MM.1S (cell line): ENCODE results near the gene TCHP.

ENCODE experiments used
- DNase-seq: peaks from one replicate; pipeline ENCODE4 v3.0.0-alpha.2; 2015
- H2AFZ ChIP-seq: fragments of 300-600 bp; sonication (generic); 2 replicates; pipeline ENCODE4 v1.6.0; 2016; ENCODE audit warnings: antibody characterized with exemption, low read length
- H3F3A ChIP-seq: fragments of 300-600 bp; sonication (generic); 2 replicates; pipeline ENCODE4 v1.6.1; 2016; ENCODE audit warnings: mild to moderate bottlenecking, antibody characterized with exemption, low read length, moderate library complexity, mixed read lengths; ENCODE audit not compliant: insufficient read depth
- H3K27ac ChIP-seq: fragments of 300-600 bp; sonication (generic); 2 replicates; pipeline ENCODE4 v1.5.1; 2016; ENCODE audit warnings: mild to moderate bottlenecking, low read length
- H3K27me3 ChIP-seq: fragments of 300-600 bp; sonication (generic); replicated peaks from 2 replicates; pipeline ENCODE4 v1.6.0; 2016; ENCODE audit warnings: low read length; ENCODE audit not compliant: insufficient read depth
- H3K36me3 ChIP-seq: fragments of 300-600 bp; sonication (generic); replicated peaks from 2 replicates; pipeline ENCODE4 v1.6.1; 2016; ENCODE audit warnings: mild to moderate bottlenecking, low read length, mixed read lengths; ENCODE audit not compliant: insufficient read depth
- H3K4me1 ChIP-seq: fragments of 300-600 bp; sonication (generic); 2 replicates; pipeline ENCODE4 v1.6.1; 2016; ENCODE audit warnings: low read length, mixed read lengths
- H3K4me2 ChIP-seq: fragments of 300-600 bp; sonication (generic); 2 replicates; pipeline ENCODE4 v1.6.0; 2016; ENCODE audit warnings: low read depth, low read length
- H3K4me3 ChIP-seq: fragments of 300-600 bp; sonication (generic); 2 replicates; pipeline ENCODE4 v1.5.1; 2016; ENCODE audit warnings: low read length, mixed read lengths
- H3K79me2 ChIP-seq: fragments of 300-600 bp; sonication (generic); 2 replicates; pipeline ENCODE4 v1.6.1; 2016; ENCODE audit warnings: mixed run types, low read length, mixed read lengths
- H3K9ac ChIP-seq: fragments of 300-600 bp; sonication (generic); 2 replicates; pipeline ENCODE4 v1.6.1; 2016; ENCODE audit warnings: low read length, mixed read lengths
- H3K9me2 ChIP-seq: fragments of 300-600 bp; sonication (generic); replicated peaks from 2 replicates; pipeline ENCODE4 v1.6.1; 2016; ENCODE audit warnings: mild to moderate bottlenecking, low read length, mixed read lengths; ENCODE audit not compliant: insufficient read depth
- H3K9me3 ChIP-seq: fragments of 300-600 bp; sonication (generic); replicated peaks from 2 replicates; pipeline ENCODE4 v1.6.1; 2016; ENCODE audit warnings: mild to moderate bottlenecking, low read length, mixed read lengths; ENCODE audit not compliant: insufficient read depth
- H4K20me1 ChIP-seq: fragments of 300-600 bp; sonication (generic); 2 replicates; pipeline ENCODE4 v1.6.1; 2016; ENCODE audit warnings: mild to moderate bottlenecking, low read length, moderate library complexity, mixed read lengths; ENCODE audit not compliant: insufficient read depth
- CTCF ChIP-seq: fragments of 300-600 bp; sonication (generic); IDR thresholded peaks from 2 replicates; pipeline ENCODE4 v1.5.1; 2016; ENCODE audit warnings: antibody characterized with exemption, low read length, mixed read lengths
- EZH2 ChIP-seq: fragments of 300-600 bp; sonication (generic); optimal IDR thresholded peaks from 2 replicates; pipeline ENCODE3; 2017; ENCODE audit warnings: low read depth, mild to moderate bottlenecking, antibody characterized with exemption, low read length, mixed read lengths
- EZH2phosphoT487 ChIP-seq: fragments of 300-600 bp; sonication (generic); IDR thresholded peaks from 2 replicates; pipeline ENCODE4 v1.6.1; 2018; ENCODE audit warnings: antibody characterized with exemption, low read length

The TCHP gene

GRCh38 chr12:109923038-109923437 is 23.0 kb downstream of the TCHP start:
- Histone ChIP-seq H2AFZ (no peak overlapping the region), H3K27ac (no peak overlapping the region), H3K9me2 (no peaks in the 10 kb centered on the region), H3K79me2 (no peaks in the 10 kb centered on the region), H3K4me1 (no peaks in the 10 kb centered on the region), H3K9me3 (no peaks in the 10 kb centered on the region), H3K27me3 (no peaks in the 10 kb centered on the region), H3F3A (no peaks in the 10 kb centered on the region), H4K20me1 (no peaks in the 10 kb centered on the region), H3K4me2 (no peak overlapping the region), H3K9ac (no peak overlapping the region), H3K4me3 (no peak overlapping the region), H3K36me3 (no peaks in the 10 kb centered on the region)
- no peak for DNase-seq
- TF ChIP-seq CTCF (no peak), EZH2 (no peak), EZH2phosphoT487 (no peak)

DNA sequence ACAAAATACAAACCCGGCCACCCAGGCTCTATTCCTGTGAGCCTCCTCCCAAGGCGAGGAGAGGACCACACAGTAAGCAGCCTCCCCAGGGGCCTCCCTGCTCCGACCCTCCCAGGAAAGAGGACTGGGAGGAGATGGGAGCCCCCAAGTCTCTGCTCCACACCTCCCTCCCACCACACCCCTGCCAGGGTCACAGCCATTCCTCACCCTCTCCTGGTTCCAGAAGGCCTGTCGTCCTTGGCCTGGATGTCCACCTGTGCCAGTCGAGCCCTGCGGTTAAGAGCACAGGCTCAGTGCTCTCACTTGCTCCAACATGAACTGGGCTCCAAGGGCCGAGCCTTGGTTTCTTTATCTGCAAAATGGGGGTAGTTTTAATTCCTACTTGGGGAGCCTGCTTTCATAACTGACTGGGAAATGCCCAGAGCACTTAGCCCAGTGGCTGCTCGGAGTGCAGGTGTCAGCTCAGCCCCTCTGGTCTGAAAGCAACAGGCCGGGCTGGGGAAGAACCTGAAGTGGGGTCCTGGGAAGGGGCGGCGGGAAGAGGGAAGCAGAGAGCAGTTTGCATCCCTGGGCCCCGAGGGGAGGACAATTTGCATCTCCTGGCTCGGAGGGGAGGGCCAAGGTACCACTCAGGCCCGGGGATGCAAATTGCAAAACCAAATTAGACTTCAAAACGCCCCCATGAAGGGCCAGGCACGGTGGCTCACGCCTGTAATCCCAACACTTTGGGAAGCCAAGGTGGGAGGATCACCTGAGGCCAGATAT is 23.6 kb downstream of the TCHP start:
- Histone ChIP-seq H3K79me2 (no peaks in the 10 kb centered on the region), H3K27me3 (no peaks in the 10 kb centered on the region), H3K9me3 (no peaks in the 10 kb centered on the region), H3F3A (no peaks in the 10 kb centered on the region), H4K20me1 (no peaks in the 10 kb centered on the region), H3K4me3 (no peak overlapping the region), H3K36me3 (no peaks in the 10 kb centered on the region), H3K9ac (no peak overlapping the region), H3K27ac (no peak overlapping the region), H3K4me1 (no peaks in the 10 kb centered on the region), H3K4me2 (no peak overlapping the region), H3K9me2 (no peaks in the 10 kb centered on the region), H2AFZ (no peak overlapping the region)
- TF ChIP-seq CTCF = no peak
- TF ChIP-seq EZH2phosphoT487 = no peak
- DNase-seq = no peak

GRCh38 chr12:109925185-109925840 is 25.2 kb downstream of the TCHP start:
- TF ChIP-seq EZH2phosphoT487 = no peak
- TF ChIP-seq CTCF = no peak
- Histone ChIP-seq H3K36me3 (no peaks in the 10 kb centered on the region), H2AFZ (no peak overlapping the region), H3K4me2 (no peak overlapping the region), H3F3A (no peaks in the 10 kb centered on the region), H3K27ac (no peak overlapping the region), H3K4me1 (no peaks in the 10 kb centered on the region), H3K4me3 (no peak overlapping the region), H3K9me3 (no peaks in the 10 kb centered on the region), H3K9me2 (no peaks in the 10 kb centered on the region), H3K27me3 (no peaks in the 10 kb centered on the region), H4K20me1 (no peaks in the 10 kb centered on the region), H3K9ac (no peak overlapping the region), H3K79me2 (no peaks in the 10 kb centered on the region)
- DNase-seq = no peak
